ENCODE data around the gene ZNF579.

Gene ZNF579

GRCh38 chr19:55567708-55568328 is 12.8 kb downstream of the ZNF579 start:
- no peak for DNase-seq

- DNase-seq = no peak
These were observed 13.8 kb downstream of the ZNF579 start for GRCh38 chr19:55566823-55567222.

- DNase-seq = no peak
These were observed 17.4 kb downstream of the ZNF579 start for GRCh38 chr19:55563261-55563690.

- DNase-seq = no peak
These were observed 21.0 kb downstream of the ZNF579 start for GRCh38 chr19:55559684-55560083.

- DNase-seq = no peak
These were observed 25.9 kb downstream of the ZNF579 start for GRCh38 chr19:55554741-55555152.

GRCh38 chr19:55554302-55554701 is 26.3 kb downstream of the ZNF579 start:
- no peak for DNase-seq

- no peak for DNase-seq
These were observed 27.1 kb downstream of the ZNF579 start for GRCh38 chr19:55553217-55554182.

GRCh38 chr19:55552620-55553019 is 28.0 kb downstream of the ZNF579 start:
- no peak for DNase-seq

GRCh38 chr19:55552206-55552605 is 28.4 kb downstream of the ZNF579 start:
- DNase-seq = no peak

GRCh38 chr19:55550321-55550650 is 30.4 kb downstream of the ZNF579 start:
- no peak for DNase-seq

- no peak for DNase-seq
These were observed 30.9 kb downstream of the ZNF579 start for GRCh38 chr19:55549500-55550320.

- DNase-seq = no peak
These were observed 33.6 kb downstream of the ZNF579 start for GRCh38 chr19:55546822-55547614.

GRCh38 chr19:55546011-55546410 is 34.6 kb downstream of the ZNF579 start:
- no peak for DNase-seq

GRCh38 chr19:55545443-55545842 is 35.2 kb downstream of the ZNF579 start, which contains the start of gene SBK3:
Gene SBK3 (minus strand): TSS chr19:55545543. CDS start chr19:55545543, 0 bp downstream.
- DNase-seq = no peak

- DNase-seq = no peak
These were observed 35.7 kb downstream of the ZNF579 start for GRCh38 chr19:55544776-55545439.

- DNase-seq = no peak
These were observed 36.6 kb downstream of the ZNF579 start for GRCh38 chr19:55544014-55544413.

- DNase-seq = no peak
These were observed 37.1 kb downstream of the ZNF579 start for GRCh38 chr19:55543567-55543966.

- no peak for DNase-seq
These were observed 38.3 kb downstream of the ZNF579 start for GRCh38 chr19:55542292-55542855.

- no peak for DNase-seq
These were observed 39.6 kb downstream of the ZNF579 start for GRCh38 chr19:55541091-55541490.

GRCh38 chr19:55540619-55541018 is 40.0 kb downstream of the ZNF579 start:
- no peak for DNase-seq
